Stimulated activated CD4-positive, alpha-beta T cell treated with anti-CD3 and anti-CD28 coated beads, Interleukin-15, amount 100 ng/mL, for 1 hour (primary cell): ENCODE results near the gene SIAH2.
"Not testable (repeated sequence)": the region's sequence is repeated elsewhere in the genome, so short reads cannot be mapped to it uniquely, and the experiment has no call there.

Experiments
- DNase-seq, 2 donors: peaks; one replicate each; pipeline ENCODE4 v3.0.0-alpha.2; 2020; ENCODE audit warnings: low read depth in 1 of 2, low spot score in 1 of 2

SIAH2 gene, protein sequence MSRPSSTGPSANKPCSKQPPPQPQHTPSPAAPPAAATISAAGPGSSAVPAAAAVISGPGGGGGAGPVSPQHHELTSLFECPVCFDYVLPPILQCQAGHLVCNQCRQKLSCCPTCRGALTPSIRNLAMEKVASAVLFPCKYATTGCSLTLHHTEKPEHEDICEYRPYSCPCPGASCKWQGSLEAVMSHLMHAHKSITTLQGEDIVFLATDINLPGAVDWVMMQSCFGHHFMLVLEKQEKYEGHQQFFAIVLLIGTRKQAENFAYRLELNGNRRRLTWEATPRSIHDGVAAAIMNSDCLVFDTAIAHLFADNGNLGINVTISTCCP

DNA sequence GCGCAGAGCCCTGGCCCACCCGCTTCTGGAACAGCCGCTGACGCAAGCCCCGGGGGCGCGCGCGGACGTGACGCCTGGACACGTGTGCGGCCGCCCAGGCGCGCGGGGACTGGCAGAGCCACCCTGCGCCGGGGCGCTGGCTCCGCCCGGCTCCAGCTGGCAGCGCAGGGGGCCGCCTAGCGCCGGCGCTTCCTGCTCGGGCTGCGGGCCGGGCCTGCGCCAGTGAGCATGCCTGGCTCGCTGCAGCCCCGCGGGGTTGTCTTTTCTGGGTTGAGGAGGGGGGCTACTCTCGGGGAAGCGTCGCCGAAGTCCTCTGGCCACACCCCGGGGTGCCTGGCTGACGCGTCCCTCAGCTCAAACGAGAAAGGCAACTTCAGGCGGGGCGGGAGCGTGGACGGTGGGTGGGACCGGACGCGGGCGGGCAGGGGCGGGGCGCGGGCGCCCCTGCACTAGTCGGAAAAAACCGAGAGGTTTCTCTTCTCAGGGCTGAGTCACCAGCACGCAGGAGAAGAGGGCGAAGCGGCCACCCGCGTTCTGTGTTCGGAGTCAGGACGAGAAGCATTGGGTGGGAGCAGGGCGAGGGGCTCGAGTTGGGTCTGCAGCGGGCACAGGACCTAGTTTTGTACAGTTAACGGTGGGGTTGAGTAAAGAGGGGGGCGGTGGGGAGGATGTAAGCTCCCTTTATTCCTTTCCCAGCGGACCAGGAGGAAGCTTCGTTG, at the start of gene SIAH2:
Gene SIAH2 (minus strand): TSS at position 48 of the 719 bp plus-strand sequence. CDS start 320 bp downstream, outside the sequence.
- peak; percentile 83 to 90 for DNase-seq

DNA sequence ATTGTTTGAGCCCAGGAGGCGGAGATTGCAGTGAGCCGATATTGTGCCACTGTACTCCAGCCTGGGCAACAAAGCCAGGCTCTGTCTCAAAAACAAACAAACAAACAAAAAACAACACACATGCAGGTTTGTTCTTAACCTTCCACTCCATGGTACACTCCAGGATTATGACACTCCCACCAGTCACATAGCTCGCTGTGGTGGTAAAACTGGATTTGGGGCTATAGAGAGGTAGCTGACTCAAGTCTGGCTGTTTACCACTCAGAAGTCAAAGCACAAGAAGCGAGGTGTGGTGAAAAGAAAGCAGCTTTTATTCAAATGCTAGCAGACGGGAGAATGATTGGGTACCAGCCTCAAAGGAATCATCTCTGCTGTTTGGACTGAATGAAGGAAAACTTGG, 49.0 kb upstream of the SIAH2 start:
- DNase-seq, result no peak

DNA sequence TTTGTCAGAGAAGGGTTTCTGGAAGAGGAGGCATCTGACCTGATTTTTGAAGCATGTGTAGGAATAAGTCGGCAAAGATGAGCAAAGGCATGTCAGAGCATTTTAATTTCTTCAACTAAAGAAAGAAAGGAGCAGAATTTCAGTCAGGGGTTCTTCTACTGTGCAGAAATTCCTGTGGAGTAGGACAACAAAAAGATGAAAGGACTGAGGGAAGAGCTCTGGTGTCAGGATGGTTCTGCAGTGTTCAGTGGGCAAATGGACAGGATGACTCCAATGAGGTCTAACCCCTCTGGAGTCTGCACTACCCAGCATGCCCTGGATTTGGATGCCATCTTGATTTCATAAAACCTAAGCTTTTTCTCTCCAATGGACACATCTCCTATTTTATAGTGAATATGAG, 47.7 kb upstream of the SIAH2 start:
- no peak for DNase-seq

DNA sequence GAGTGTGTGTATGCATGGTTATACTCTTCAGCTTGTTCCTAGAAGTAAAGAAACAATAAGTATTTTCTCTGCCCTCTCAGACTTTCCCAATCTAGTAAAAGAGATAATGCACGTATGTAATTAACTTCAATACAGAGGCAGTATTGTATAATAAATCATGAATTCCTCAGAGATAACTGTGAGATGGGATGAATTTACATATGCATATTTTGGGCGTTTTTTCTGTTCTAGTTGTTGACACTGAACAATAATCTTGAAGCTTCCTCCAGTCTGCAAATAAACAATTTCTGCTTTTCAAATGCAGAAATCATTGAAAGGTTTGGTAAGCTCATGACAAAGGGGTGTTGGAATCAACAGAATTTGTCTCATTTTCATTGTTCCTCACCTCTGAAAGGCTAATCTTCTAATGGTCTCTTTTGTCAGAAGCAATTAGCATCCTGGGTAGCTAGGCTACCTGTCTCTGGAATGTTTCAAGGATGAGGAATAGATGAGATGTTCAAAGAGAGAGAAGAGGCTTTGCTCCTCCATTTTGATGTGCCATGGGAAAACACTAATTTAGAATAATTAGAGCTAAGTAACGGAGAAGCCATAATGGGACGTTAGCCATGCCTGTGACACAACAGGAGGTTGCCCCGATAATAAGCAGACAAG, 43.3 kb upstream of the SIAH2 start:
- DNase-seq, result no peak

DNA sequence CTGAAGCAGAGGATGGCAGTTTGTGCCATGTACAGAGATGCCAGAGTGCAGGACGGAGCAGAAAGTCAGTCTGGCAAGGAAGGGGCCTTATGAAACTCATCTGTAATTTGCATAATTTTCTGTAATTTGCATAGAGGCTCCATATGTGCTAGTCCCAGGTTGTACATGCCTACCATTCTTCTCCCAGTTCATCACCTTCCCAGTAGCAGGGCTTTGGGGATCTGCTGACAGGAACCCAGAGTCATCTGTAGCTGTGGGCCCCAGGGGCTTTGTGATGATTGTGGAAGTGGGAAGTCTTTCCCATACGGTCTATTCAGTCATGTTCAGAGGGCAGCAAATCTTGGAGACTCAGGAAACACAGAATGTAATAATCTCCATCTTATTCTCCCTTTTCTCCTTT, 42.4 kb upstream of the SIAH2 start:
- DNase-seq, result no peak

DNA sequence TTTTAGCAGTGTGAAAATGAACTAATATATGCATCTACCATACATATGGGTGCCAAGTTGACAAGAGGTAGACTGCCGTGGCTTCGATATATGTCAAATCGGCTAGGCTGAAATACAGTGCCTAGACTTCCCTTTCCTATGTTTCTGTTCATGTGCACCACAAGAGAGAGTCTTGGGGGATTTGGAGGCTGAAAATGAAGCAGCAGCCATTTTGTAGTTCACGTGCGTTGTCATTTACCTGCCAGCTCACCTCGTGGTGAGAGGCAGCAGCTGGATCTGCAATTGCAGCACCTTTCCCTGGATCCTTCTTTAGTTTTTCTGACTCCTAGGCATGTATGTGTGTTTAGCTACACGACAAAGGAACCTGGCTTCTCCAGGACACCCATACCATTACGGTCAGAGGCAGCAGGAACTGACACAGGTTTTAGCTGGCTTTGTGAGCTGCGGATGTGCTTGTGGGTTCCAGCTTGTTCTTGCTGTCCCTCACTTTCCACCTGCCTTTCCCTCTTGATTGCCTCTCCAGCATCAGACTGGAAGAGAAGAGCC, 40.5 kb upstream of the SIAH2 start:
- no peak for DNase-seq

DNA sequence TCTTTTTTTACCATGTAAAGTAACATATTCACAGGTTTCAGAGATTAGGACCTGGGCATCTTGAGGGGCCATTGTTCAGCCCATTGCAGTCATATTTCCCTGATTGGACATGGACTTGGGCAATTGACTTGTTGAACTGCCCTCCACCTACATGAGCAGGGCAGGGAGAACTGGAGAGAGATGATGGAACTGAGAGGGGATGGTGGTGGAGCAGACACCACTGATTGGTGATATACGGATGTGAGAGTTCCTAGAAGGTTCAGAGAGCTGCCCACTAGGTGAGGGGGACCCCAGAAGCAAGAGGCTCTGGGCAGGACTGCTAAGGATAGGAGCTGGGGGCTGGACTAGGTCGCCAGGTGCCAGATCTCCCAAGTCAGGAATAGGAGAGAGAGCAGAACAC, 37.8 kb upstream of the SIAH2 start:
- no peak for DNase-seq

DNA sequence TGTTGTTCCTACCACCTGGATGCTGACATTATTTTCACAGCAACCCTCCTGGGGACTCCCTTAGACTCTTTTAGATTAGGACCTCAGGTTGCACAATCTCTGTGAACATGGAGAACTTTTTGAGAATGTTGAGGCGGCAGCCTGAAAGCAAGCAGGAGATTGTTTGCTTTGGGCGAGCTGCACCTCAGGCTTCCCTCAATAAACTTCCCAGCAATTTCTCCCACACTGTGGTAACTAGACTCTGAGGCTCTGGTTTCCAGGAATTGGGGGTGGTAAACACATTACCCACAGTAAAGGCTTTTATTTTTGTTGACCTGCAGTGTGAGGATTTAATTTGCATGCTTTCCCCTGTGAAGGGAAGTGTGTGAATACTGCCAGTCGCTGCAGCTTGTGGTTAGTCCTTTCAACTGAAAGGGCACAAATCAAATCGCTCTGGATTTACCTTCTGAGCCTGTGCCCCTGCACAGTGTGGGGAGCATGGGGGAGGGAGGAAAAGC, 35.2 kb upstream of the SIAH2 start:
- DNase-seq, result no peak

DNA sequence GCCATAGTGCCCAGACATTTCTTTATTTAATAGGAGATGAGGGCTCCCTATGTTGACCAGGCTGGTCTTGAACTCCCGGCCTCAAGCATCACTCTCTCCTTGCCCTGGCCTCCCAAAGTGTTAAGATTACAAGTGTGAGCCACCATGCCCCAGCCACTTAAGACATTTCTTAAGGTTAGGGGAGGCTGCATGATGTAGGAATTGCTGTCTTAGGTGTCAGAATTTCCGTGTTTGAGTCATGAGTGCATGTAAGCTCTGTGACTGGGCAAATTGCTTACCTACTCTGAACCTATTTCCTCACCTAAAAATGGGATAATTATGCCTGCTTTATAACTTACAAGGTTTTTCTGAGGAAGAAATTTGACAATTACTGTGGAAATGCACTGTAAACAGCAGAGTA, 34.2 kb upstream of the SIAH2 start:
- no peak for DNase-seq

DNA sequence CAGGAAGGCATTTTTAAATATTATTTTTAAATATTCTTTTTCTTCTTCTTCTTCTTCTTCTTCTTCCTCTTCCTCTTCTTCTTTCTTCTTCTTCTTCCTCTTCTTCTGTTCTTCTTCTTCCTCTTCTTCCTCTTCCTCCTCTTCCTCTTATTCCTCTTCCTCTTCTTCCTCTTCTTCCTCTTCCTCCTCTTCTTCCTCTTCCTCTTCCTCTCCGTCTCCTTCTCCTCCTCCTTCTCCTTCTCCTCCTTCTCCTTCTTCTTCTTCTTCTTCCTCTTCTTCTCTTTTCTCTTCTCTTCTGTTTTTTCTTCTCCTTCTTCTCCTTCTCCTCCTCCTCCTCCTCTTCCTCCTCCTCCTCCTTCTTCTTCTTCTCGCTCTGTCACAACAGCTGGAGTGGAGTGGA, 33.6 kb upstream of the SIAH2 start:
- DNase-seq, result not testable (repeated sequence)

DNA sequence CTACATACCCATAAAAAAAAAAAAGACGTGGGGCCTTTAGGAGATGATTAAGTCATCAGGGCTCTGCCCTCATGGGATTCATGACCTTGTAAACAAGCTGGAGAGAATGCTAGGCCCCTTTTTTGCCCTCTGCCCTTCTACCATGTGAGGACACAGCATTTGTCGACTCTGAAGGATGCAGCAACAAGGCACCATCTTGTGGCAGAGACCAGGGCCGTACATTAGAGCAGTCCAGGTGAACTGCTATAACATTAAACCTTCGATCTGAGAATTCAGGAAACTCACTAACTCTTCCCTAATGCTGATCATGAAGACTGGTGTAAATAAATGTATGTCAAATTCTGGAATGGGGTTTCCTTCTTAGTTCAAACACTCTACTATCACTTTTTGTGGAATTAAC, 30.7 kb upstream of the SIAH2 start:
- no peak for DNase-seq

DNA sequence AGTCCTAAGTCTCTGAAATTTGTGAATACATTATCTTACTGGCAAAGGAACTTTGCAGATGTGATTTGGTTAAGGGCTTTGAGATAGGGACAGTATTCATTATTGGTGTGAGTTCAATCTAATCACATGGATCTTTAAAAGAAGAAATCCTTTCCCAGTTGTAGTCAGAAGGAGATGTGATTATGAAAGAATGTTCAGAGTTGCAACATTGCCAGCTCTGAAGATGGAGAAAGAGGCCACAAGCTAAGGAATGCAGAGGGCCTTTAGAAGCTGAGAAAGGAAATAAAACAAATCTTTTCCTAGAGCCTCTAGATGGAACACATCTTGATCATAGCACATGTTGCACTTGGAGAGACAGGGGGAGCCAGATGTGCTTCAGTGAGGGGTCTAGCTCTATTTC, 27.7 kb upstream of the SIAH2 start:
- DNase-seq, result no peak

DNA sequence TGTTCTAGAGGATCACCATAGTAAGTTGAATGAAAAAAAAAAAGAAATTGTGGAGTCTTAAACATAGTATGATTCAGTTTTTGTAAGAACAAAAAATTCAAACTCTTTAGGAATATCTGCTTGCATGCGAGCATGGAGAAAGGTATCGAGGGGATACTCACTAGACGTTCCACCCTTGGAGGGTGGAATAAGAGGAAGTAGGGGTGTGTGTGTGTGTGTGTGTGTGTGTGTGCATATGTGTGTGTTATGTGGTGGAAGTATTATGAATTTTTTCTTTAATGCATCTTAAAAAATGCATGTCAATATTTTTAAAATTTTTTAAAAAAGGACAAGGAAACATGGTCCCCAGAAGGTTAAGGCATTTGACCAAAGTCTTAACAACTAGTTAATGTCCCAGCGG, 26.5 kb upstream of the SIAH2 start:
- no peak for DNase-seq

DNA sequence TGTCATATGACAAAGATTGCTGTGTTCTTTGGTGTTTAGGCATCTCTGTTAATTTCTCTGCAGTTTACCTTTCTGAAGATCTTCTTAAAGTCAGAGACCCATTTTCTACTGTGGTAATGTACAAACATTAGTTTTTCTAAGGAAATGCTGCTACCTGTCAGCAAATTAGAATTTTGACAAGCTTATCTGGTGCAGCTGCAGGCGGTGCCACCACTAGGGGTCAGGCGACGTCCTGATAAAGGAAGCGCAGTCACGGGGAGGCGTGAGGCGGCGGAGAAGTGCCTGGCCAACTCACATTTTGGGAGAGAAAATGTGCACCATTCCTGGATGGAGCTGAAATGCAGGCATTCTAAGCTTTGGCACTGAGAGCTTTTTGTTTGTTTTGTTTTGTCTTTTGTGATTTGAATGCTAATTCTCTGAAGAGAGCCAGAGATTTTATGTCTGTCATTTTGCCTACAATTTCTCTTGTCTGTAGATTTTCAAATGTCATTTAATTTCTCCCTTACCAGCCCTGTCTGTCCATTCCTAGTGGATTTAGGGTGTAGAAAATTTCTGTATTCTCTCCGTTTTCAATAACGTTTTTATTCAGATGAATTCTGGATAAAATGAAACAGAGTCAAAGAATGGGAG, 24.9 kb upstream of the SIAH2 start:
- DNase-seq, result peak; percentile 48 to 74

DNA sequence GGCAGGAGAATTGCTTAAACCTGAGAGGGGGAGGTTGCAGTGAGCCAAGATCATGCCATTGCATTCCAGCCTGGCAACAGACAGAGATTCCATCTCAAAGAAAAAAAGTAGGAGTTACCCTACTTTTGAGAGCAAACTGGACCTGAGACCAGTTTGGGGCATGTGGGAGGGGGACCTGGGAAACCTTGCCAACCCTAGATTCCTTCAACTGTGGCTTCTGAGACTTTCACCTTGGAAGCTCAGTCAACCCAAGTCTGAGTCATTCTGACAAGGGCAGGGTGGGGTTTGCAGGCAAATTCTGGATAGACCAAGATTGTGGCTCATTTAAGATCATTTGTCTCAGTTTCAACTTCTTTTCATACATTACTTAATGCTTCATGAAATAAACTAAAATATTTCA, 23.8 kb upstream of the SIAH2 start:
- DNase-seq, result no peak

DNA sequence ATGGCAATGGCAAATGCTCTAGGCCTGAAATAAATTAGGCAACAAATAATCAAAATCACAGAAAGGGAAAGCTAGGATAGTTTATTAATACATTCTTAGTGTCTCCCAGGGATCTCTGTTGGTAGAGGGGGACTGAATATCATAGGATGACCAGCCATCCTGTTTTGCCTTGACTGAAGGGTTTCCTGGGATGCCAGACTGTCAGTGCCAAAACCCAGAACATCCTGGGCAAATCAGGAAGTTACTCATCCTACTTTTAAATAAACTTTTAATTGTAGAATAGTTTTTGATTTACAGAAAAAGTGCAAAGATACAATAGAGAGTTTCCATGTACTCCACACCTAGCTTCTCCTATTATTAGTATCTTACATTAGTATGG, 21.8 kb upstream of the SIAH2 start:
- no peak for DNase-seq

DNA sequence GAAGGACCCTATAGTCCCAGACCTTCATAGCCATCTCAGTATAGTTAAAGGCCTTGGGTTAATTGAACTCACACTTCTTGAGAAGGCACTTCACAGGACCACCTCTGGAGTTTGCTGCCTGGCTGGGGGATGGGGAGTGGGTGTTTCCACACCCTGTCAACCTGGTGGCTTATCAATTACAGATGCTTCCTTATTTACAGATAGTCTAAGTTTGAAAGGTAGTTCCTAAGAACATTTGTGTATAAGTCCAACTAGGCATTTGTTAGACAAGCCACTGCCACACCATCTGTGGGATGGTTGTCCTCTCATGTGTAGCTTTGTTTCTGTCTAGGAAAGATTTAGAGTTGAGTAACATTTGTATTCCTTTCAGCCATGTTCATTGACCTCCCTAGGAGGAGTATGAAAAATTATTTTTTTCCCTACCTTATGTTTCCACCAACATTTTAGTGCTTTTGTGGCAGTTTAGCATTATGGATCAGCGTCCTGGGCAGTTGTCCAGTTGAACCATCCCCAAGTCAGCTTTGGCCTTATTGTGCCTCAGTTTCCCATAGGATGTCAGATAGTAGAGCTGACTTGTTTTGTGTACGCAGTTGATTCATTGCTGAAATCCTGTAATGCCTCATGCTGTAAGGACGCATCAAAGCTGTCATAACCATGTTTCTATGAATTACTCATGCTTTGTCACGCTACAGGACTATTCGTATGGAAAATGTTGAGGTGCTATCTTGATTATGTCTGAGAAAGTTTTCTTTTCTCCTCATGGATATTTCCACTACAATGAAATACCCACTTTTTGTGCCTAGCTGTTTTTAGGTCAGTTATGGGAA, 21.2 kb upstream of the SIAH2 start:
- DNase-seq, result no peak

DNA sequence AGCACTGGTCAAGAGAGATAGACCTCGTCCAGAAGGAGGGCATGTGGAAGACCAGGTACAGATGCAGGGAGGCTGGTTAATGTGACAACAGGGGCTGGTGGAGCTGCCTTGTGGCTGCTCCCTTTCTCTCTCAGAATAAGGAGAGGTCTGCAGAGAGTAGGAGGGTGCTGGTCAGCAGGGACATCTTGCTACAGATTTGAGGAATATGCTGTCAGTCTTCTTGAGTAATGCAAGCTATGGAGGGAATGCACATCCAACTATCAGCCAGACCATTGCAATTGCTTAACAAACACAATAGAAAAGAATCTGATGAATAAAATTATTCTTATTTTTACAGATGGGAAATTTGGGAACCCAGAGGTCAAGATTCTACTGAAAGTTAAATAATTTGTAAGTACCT, 20.3 kb upstream of the SIAH2 start:
- DNase-seq, result no peak

DNA sequence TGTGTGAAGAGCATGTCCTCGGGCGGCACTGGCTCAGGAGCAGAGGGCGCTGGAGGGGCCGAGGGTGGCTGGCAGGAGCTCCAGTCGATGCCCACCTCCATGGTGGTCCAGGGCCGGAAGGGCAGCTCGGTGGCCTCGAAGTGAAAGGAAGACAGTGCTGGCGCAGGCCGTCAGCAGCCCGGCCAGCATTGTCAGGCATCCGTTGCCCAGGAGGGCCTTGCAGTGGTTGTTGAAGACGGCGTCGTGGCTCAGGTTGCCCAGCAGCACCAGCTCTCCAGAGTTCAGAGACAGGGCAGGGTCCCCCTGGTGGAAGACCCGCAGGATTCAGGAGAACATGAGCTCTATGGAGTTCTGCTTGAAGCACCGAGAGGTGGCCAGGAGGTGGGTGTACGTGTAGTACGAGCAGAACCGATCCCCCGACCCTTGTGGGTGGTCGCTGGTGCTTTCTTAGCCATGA, 16.5 kb upstream of the SIAH2 start:
- no peak for DNase-seq

DNA sequence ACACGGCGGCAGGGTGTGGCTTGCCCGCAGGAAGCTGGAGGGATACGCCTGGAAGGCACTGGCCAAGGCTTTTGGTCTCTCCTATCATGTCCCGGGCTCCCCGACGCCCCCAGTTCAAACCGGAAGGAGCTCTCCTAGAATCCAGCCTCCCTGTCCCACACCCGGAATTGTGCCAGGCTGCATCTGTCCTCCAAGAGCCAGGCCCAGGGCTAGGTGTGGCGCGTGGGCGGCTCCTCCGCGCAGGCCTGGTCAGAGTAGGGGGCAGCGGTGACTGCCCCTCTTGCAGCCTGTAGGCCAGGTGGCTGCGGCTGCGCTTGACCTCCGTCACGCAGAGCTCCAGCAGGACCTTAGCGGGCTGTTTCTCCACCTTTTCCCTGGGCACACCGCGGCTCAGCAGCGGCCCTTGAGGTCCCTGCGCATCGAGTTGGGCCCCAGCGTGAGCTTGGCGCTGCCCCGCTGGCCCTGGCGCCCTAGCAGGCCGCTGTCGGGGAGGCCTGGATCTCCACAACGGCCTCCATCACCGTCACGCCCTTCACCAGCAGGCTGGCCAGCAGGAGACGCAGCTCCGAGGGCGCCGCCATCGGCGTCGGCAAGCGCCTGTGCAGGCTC, 15.9 kb upstream of the SIAH2 start:
- DNase-seq, result no peak
